Measurements from ENCODE around the gene SAG. TPM values are rescaled to one million over a fixed set of nuclear protein-coding genes. Genes with fewer than 3 reads are reported as not detected.

SAG gene
- total and polyA plus RNA-seq, 9 of the 15 experiments (the other 6 are each of a cell fraction or from before 2014, with no cell fraction given) = 0.04 to 0.64 (median 0.31) TPM; not detected in 5

- 96% methylated on average over 11 of the region's 13 CpGs for WGBS (ENCODE audit: insufficient coverage, low coverage, missing lambda C conversion rate)
- peaks cover 28% of the 10 kb centered on the region for H3K79me2 ChIP-seq (ENCODE audit: control insufficient read depth, insufficient read depth, low read length)
- no peak for ATAC-seq
- H3K27me3 ChIP-seq (ENCODE audit: control insufficient read depth in 2 of 2, insufficient read depth in 2 of 2, low read length in 2 of 2) = no peaks in the 10 kb centered on the region
- intact Hi-C loops (cut with micrococcal nuclease) (no loop called here), in situ Hi-C loops (cut with MboI) (no loop called here)
- H3K9ac ChIP-seq (ENCODE audit: insufficient read depth in 1 of 2, low read depth in 2 of 2, low read length in 2 of 2) = no peak overlapping the region
- H3K9me1 ChIP-seq (ENCODE audit: control insufficient read depth, insufficient read depth, low read length) = peaks cover 3% of the 10 kb centered on the region
- H2AFZ ChIP-seq (ENCODE audit: low read depth, low read length) = no peak overlapping the region
- no peak for DNase-seq (ENCODE audit: extremely low read depth in 1 of 4, low spot score in 3 of 4)
- no peak for FAIRE-seq
- no TSS peak for BruUV-seq (replicated peaks)
- peaks cover 13% of the 10 kb centered on the region; the same call in 1 of the 3 replicates for H3K36me3 ChIP-seq (ENCODE audit: control insufficient read depth, insufficient read depth, low read length)
- no peaks in the 10 kb centered on the region for H4K20me1 ChIP-seq (replicated peaks; ENCODE audit: control insufficient read depth, insufficient read depth, low read length)
- ChIA-PET POLR2A (no interaction called here), CTCF (ENCODE audit: low intra/inter-chr PET ratio) (no interaction called here)
- no peak for TF ChIP-seq ZNF263 (CRISPR knock-in tag; IDR thresholded peaks at IDR 0.05; ENCODE audit: borderline replicate concordance)
- no peak for TF ChIP-seq FOXO4 (CRISPR knock-in tag; IDR thresholded peaks at IDR 0.05)
- TF ChIP-seq BCL6 (CRISPR knock-in tag; IDR thresholded peaks at IDR 0.05) = no peak
- no peak for TF ChIP-seq ZBTB9 (CRISPR knock-in tag; IDR thresholded peaks at IDR 0.05)
- no peak for TF ChIP-seq POU5F1 (IDR thresholded peaks at IDR 0.05; ENCODE audit: borderline replicate concordance, low read depth, low read length, partially characterized antibody)
- no peak for TF ChIP-seq CBX1 (IDR thresholded peaks at IDR 0.05; ENCODE audit: low read depth)
- no peak for TF ChIP-seq NFXL1 (CRISPR knock-in tag; IDR thresholded peaks at IDR 0.05)
- TF ChIP-seq KLF13 (tag; IDR thresholded peaks at IDR 0.05; ENCODE audit: borderline replicate concordance, low read depth) = no peak
- TF ChIP-seq, protein P1, sequence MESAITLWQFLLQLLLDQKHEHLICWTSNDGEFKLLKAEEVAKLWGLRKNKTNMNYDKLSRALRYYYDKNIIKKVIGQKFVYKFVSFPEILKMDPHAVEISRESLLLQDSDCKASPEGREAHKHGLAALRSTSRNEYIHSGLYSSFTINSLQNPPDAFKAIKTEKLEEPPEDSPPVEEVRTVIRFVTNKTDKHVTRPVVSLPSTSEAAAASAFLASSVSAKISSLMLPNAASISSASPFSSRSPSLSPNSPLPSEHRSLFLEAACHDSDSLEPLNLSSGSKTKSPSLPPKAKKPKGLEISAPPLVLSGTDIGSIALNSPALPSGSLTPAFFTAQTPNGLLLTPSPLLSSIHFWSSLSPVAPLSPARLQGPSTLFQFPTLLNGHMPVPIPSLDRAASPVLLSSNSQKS (CRISPR knock-in tag; IDR thresholded peaks at IDR 0.05) = no peak
- no peak for TF ChIP-seq RBM22 (IDR thresholded peaks at IDR 0.05; ENCODE audit: low read depth, low read length, poor library complexity, severe bottlenecking)
- no peak for TF ChIP-seq VEZF1 (CRISPR knock-in tag; IDR thresholded peaks at IDR 0.05)
- no peak for TF ChIP-seq CHD4 (IDR thresholded peaks at IDR 0.05; ENCODE audit: insufficient read depth, insufficient replicate concordance, low read depth, low read length, poor library complexity, severe bottlenecking)
- no peak for TF ChIP-seq HEY1 (CRISPR knock-in tag; IDR thresholded peaks at IDR 0.05; ENCODE audit: borderline replicate concordance)
- TF ChIP-seq MEF2A (IDR thresholded peaks at IDR 0.05; ENCODE audit: control insufficient read depth, low read depth, low read length) = no peak
- H3K9me3 ChIP-seq (replicated peaks; ENCODE audit: control insufficient read depth, insufficient read depth, low read depth, low read length) = no peaks in the 10 kb centered on the region
- H3K4me3 ChIP-seq = no peak overlapping the region
- H3K4me2 ChIP-seq (ENCODE audit: insufficient read depth, low read length) = no peak overlapping the region
- no peak overlapping the region for H3K27ac ChIP-seq (ENCODE audit: extremely low read depth, low read depth, low read length)
- peaks cover 0 to 10% of the 10 kb centered on the region in 2 experiments; a peak in 4 of 5 replicates for H3K4me1 ChIP-seq (replicated peaks in 1 of 2; ENCODE audit: control insufficient read depth in 2 of 2, insufficient read depth in 2 of 2, low read length in 2 of 2)
Observed at GRCh38 chr2:233387225-233387624, 79.6 kb downstream of the SAG start.
